ENCODE data around the gene GNG13. TPM values are rescaled to one million over a fixed set of nuclear protein-coding genes. Genes with fewer than 3 reads are reported as not detected.

GNG13 gene
- total and polyA plus RNA-seq, 2 donors (not counting 3 experiments of a cell fraction or from before 2014, with no cell fraction given) = not detected

GRCh38 chr16:839643-840408 lies 39.3 kb upstream of the GNG13 start:
- TF ChIP-seq MAX (IDR thresholded peaks at IDR 0.05; ENCODE audit: insufficient read depth, insufficient read length) = no peak
- no peak for TF ChIP-seq MYC (IDR thresholded peaks at IDR 0.05; ENCODE audit: low read depth, low read length)
- TF ChIP-seq GATA2 (IDR thresholded peaks at IDR 0.05; ENCODE audit: insufficient read depth, insufficient read length, low read depth, low read length) = no peak
- TF ChIP-seq JUN (IDR thresholded peaks at IDR 0.05; ENCODE audit: borderline replicate concordance, insufficient read depth, insufficient read length, low read depth) = no peak
- TF ChIP-seq POLR2AphosphoS5 (IDR thresholded peaks at IDR 0.05; ENCODE audit: insufficient read depth, low read depth, low read length) = no peak
- no peak for TF ChIP-seq FOS (IDR thresholded peaks at IDR 0.05; ENCODE audit: borderline replicate concordance, insufficient read depth, low read length)
- TF ChIP-seq POLR2A (IDR thresholded peaks at IDR 0.05; ENCODE audit: low read depth, low read length) = no peak
- H2AFZ ChIP-seq (ENCODE audit: low read depth, low read length) = no peak overlapping the region
- no peak for FAIRE-seq
- no peaks in the 10 kb centered on the region for H3K27me3 ChIP-seq (ENCODE audit: control insufficient read depth in 2 of 2, insufficient read depth in 2 of 2, low read length in 2 of 2)
- no peaks in the 10 kb centered on the region for H4K20me1 ChIP-seq (replicated peaks; ENCODE audit: control insufficient read depth, extremely low read depth, insufficient read depth, low read length)
- H3K9me3 ChIP-seq (replicated peaks; ENCODE audit: control insufficient read depth, insufficient read depth, low read length) = no peaks in the 10 kb centered on the region
- BruUV-seq (replicated peaks) = no TSS peak
- no peaks in the 10 kb centered on the region for H3K4me1 ChIP-seq (ENCODE audit: control insufficient read depth, extremely low read depth, insufficient read depth, low read length)
- ChIA-PET CTCF (no interaction called here), POLR2A (no interaction called here)
- no peaks in the 10 kb centered on the region for H3K79me2 ChIP-seq (ENCODE audit: control insufficient read depth, insufficient read depth, low read length)
- H3K4me2 ChIP-seq (ENCODE audit: insufficient read depth, low read length) = no peak overlapping the region
- intact Hi-C loops (cut with micrococcal nuclease) = no loop called here
- H3K9ac ChIP-seq (replicated peaks; ENCODE audit: extremely low read depth, insufficient read depth, low read length) = no peak overlapping the region
- H3K9me1 ChIP-seq (replicated peaks; ENCODE audit: control insufficient read depth, extremely low read depth, insufficient read depth, low read length) = no peaks in the 10 kb centered on the region
- H3K36me3 ChIP-seq (ENCODE audit: control insufficient read depth in 2 of 2, extremely low read depth in 1 of 2, insufficient read depth in 2 of 2, low read length in 2 of 2) = no peaks in the 10 kb centered on the region
- no peak overlapping the region for H3K27ac ChIP-seq (ENCODE audit: insufficient read depth, low read depth, low read length)
- no peak for DNase-seq (ENCODE audit: low read depth, low spot score)
- dilution Hi-C loops (cut with MboI; ENCODE audit: extremely low pct_ligation_motif_present, low sequenced_read_pairs) = no loop called here
- H3K4me3 ChIP-seq (replicated peaks in 1 of 3; ENCODE audit: insufficient read depth in 1 of 3, low read depth in 1 of 3, low read length in 3 of 3) = no peak overlapping the region

DNA sequence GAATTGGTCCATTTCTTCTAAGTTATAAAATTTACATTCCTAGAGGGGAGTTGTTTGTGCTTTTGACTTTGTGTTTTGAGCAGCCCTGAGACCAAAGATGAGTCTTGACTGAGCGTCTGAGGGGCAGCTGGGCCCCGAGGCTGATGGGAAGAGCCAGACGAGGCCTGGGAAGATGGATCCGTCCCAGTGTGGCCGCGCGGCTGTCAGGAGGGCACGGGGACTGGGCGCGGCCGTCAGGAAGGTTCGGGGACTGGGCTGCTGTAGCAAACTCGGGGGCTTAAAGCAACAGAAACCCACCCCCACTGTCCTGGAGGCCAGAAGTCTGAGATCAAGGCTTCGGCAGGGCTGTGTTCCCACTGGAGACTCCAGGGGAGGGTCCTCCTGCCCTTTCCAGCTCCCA lies 38.2 kb upstream of the GNG13 start:
- ChIA-PET POLR2A (no interaction called here), CTCF (no interaction called here)
- DNase-seq (ENCODE audit: low read depth, low spot score) (no peak), FAIRE-seq (no peak)
- Histone ChIP-seq H3K9ac (replicated peaks; ENCODE audit: extremely low read depth, insufficient read depth, low read length) (no peak overlapping the region), H3K9me3 (replicated peaks; ENCODE audit: control insufficient read depth, insufficient read depth, low read length) (no peaks in the 10 kb centered on the region), H3K4me2 (ENCODE audit: insufficient read depth, low read length) (no peak overlapping the region), H3K36me3 (ENCODE audit: control insufficient read depth in 2 of 2, extremely low read depth in 1 of 2, insufficient read depth in 2 of 2, low read length in 2 of 2) (no peaks in the 10 kb centered on the region), H2AFZ (ENCODE audit: low read depth, low read length) (no peak overlapping the region), H3K4me1 (ENCODE audit: control insufficient read depth, extremely low read depth, insufficient read depth, low read length) (no peaks in the 10 kb centered on the region), H4K20me1 (replicated peaks; ENCODE audit: control insufficient read depth, extremely low read depth, insufficient read depth, low read length) (no peaks in the 10 kb centered on the region), H3K79me2 (ENCODE audit: control insufficient read depth, insufficient read depth, low read length) (no peaks in the 10 kb centered on the region), H3K9me1 (replicated peaks; ENCODE audit: control insufficient read depth, extremely low read depth, insufficient read depth, low read length) (no peaks in the 10 kb centered on the region), H3K27ac (ENCODE audit: insufficient read depth, low read depth, low read length) (no peak overlapping the region), H3K27me3 (ENCODE audit: control insufficient read depth in 2 of 2, insufficient read depth in 2 of 2, low read length in 2 of 2) (no peaks in the 10 kb centered on the region), H3K4me3 (replicated peaks in 1 of 3; ENCODE audit: insufficient read depth in 1 of 3, low read depth in 1 of 3, low read length in 3 of 3) (no peak overlapping the region)
- TF ChIP-seq POLR2A (IDR thresholded peaks at IDR 0.05; ENCODE audit: low read depth, low read length) (no peak), MAX (IDR thresholded peaks at IDR 0.05; ENCODE audit: insufficient read depth, insufficient read length) (no peak), GATA2 (IDR thresholded peaks at IDR 0.05; ENCODE audit: insufficient read depth, insufficient read length, low read depth, low read length) (no peak), POLR2AphosphoS5 (IDR thresholded peaks at IDR 0.05; ENCODE audit: insufficient read depth, low read depth, low read length) (no peak), CTCF (IDR thresholded peaks at IDR 0.05; ENCODE audit: extremely low read depth in 1 of 2, insufficient read depth in 1 of 2, low read depth in 1 of 2, low read length in 2 of 2) (no peak), FOS (IDR thresholded peaks at IDR 0.05; ENCODE audit: borderline replicate concordance, insufficient read depth, low read length) (no peak), MYC (IDR thresholded peaks at IDR 0.05; ENCODE audit: low read depth, low read length) (no peak), JUN (IDR thresholded peaks at IDR 0.05; ENCODE audit: borderline replicate concordance, insufficient read depth, insufficient read length, low read depth) (no peak), EZH2 (IDR thresholded peaks at IDR 0.05; ENCODE audit: borderline replicate concordance, low read depth, low read length, severe bottlenecking) (no peak)
- no TSS peak for BruUV-seq (replicated peaks)
- intact Hi-C loops (cut with micrococcal nuclease) (no loop called here), dilution Hi-C loops (cut with MboI; ENCODE audit: extremely low pct_ligation_motif_present, low sequenced_read_pairs) (no loop called here)
